RWPE1 (cell line): ENCODE measurements around the gene NSUN2.
"Not testable (repeated sequence)": the region's sequence is repeated elsewhere in the genome, so short reads cannot be mapped to it uniquely, and the experiment has no call there.

Source experiments
- CTCF ChIA-PET: fragments of 350-600 bp; sonication (Branson Sonifier 250); formaldehyde crosslinking; extraction: SDS; loops from one replicate; lab custom pipeline; 2021; lab: Yijun Ruan, JAX
- POLR2A ChIA-PET: fragments of 400-600 bp; formaldehyde crosslinking; extraction: SDS; loops from one replicate; lab custom pipeline; 2020; ENCODE audit warnings: antibody characterized with exemption; ENCODE audit not compliant: low non-redundant PET; lab: Yijun Ruan, JAX
- DNase-seq: peaks from one replicate; pipeline ENCODE4 v3.0.0; 2012; ENCODE audit warnings: low spot score
- H3K27ac ChIP-seq: fragments of 450-650 bp; 2 replicates; pipeline ENCODE4 v1.5.1; 2017
- CTCF ChIP-seq: fragments of 450-650 bp; conservative IDR thresholded peaks from 2 replicates; pipeline ENCODE4 v1.5.1; 2017; ENCODE audit warnings: low read depth, mild to moderate bottlenecking

Gene NSUN2

DNA sequence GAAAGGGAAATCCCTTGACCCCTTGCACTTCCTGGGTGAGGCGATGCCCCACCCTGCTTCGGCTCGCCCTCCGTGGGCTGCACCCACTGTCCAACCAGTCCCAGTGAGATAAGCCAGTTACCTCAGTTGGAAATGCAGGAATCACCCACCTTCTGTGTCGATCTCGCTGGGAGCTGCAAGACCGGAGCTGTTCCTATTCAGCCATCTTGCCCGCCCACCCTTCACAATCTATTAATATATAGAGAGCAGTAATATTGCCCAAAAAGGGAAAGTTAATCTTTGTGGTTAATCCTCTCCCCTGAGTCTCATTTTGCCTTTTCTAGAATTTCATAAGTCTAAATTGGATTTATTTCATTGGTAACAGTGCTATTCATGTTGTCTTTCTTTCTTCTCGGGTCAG is 16.8 kb upstream of the NSUN2 start:
- H3K27ac ChIP-seq, result no peak overlapping the region
- DNase-seq, result no peak
- CTCF ChIA-PET, result no interaction called here
- no peak for TF ChIP-seq CTCF
- POLR2A ChIA-PET, result no interaction called here

DNA sequence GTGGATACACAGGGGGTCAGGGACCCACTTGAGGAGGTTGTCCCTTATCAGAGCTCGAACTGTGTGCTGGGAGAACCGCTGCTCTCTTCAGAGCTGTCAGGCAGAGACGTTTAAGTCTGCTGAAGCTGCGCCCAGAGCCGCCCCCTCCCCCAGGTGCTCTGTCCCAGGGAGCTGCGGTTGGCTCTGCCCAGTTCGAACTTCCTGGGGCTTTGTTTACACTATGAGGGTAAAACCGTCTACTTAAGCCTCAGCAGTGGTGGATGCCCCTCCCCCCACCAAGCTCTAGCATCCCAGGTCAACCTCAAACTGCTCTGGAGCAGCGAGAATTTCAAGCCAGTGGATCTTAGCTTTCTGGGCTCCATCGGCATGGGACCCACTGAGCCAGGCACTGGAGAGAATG is 16.3 kb upstream of the NSUN2 start:
- POLR2A ChIA-PET, result no interaction called here
- no peak overlapping the region for H3K27ac ChIP-seq
- no peak for TF ChIP-seq CTCF
- DNase-seq, result no peak
- CTCF ChIA-PET, result no interaction called here

- H3K27ac ChIP-seq, CTCF ChIA-PET, POLR2A ChIA-PET, DNase-seq: not testable (repeated sequence)
Measured at GRCh38 chr5:6645571-6646362, 12.9 kb upstream of the NSUN2 start.

DNA sequence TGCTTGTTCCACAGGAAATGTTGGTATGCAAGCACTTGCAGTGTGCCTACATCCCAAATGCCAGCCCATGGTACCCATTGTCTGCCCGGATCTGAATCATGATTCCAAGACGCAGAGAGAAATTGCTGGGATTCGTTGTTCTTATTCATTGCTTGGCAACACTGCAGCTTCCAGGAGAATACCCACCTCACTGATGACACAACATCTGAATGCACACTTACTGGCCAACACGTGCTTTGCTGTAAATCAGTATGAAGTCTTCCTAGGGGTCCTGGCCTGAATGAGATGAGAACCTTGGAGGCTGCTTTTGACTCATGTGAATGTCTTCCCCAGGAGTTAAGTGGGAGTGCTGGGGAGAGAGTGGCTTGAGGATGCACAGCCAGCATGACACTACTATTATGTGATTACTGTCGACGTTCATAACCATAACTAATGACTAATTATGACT is 12.0 kb upstream of the NSUN2 start:
- ChIA-PET POLR2A (no interaction called here), CTCF (interaction anchor here (0.6 kb wide), 1 partner anchor 207 kb away, joined by 4 read pairs; no protein-coding TSS in a partner anchor)
- TF ChIP-seq CTCF, result no peak

GRCh38 chr5:6642655-6643054 is 9.8 kb upstream of the NSUN2 start:
- TF ChIP-seq CTCF, result no peak
- no peak overlapping the region for H3K27ac ChIP-seq
- POLR2A ChIA-PET, result no interaction called here
- no peak for DNase-seq
- CTCF ChIA-PET, result no interaction called here

More for the DNA sequence above, 12.0 kb upstream of the NSUN2 start:
- no peak for DNase-seq
- no peak overlapping the region for H3K27ac ChIP-seq

GRCh38 chr5:6638236-6638635 is 5.4 kb upstream of the NSUN2 start:
- POLR2A ChIA-PET, result no interaction called here
- CTCF ChIA-PET, result no interaction called here
- peak overlapping the region; percentile 70 for H3K27ac ChIP-seq
- no peak for TF ChIP-seq CTCF
- DNase-seq, result peak; percentile 81

DNA sequence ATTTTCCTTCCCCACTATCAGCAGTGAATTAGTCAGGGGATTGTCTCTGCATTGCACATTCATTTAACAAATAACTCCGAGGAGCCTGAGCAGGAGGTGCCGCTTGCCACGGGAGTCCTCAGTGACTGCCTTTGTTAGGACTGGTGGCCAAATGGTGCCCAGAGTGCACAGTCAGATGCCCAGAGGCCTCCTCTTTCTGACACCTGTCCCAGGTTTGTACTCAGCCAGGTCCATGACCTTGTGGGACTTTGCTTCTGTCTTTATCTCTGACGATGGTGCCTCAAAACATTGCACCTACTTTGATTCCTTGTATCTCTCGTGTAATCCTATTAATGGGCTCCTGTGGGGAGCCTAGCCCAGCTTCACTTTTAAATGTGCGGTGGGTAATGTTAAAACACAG is 4.7 kb upstream of the NSUN2 start:
- ChIA-PET POLR2A (no interaction called here), CTCF (no interaction called here)
- TF ChIP-seq CTCF, result no peak
- DNase-seq, result no peak
- peak overlapping the region; percentile 70 for H3K27ac ChIP-seq
